HG03469 (cell line): ENCODE results near the gene ADAMTS2.
"Not testable (repeated sequence)": the region's sequence is repeated elsewhere in the genome, so short reads cannot be mapped to it uniquely, and the experiment has no call there.

Experiments
- ATAC-seq: cut with Tn5 transposase; IDR thresholded peaks from one replicate; pipeline ENCODE4 v1.9.1; 2021; ENCODE audit warnings: mild to moderate bottlenecking, moderate library complexity, moderate number of reproducible peaks; ENCODE audit not compliant: unreplicated experiment

The ADAMTS2 gene

DNA sequence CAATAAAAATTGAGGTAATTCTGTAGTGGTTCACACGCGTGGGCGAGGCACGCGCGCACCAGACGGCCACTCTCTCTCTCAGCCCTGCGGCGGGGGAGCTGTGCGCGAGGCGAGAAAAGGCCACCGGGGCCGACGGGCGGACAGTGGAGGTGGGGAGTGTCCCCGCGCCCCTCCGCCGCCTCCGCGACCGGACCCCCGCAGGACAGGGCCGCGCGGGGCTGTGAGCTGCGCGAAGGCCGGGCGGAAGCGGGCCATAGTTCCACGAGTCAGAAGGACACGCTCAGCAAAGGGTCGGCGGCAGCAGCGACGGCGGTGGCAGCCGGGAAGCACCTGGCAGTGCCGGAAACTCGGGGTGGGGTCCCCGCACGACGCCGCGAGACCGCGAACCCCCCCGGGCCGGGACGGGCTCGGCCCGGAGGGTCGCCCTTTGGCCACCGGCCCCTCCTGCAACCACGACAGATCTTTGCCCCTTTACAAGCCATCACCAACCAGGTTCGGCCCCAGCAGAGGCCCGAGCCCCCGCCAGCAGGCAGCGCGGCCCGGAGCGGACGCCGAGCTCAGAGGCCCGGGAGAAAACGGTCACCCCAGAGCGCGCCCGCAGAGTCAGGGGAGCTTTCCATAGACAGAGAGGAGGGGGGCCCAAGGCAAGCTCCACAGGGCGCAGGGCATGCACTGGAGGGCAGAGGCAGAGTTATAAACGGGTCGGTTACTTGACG is 224.2 kb downstream of the ADAMTS2 start:
- ATAC-seq, result no peak

DNA sequence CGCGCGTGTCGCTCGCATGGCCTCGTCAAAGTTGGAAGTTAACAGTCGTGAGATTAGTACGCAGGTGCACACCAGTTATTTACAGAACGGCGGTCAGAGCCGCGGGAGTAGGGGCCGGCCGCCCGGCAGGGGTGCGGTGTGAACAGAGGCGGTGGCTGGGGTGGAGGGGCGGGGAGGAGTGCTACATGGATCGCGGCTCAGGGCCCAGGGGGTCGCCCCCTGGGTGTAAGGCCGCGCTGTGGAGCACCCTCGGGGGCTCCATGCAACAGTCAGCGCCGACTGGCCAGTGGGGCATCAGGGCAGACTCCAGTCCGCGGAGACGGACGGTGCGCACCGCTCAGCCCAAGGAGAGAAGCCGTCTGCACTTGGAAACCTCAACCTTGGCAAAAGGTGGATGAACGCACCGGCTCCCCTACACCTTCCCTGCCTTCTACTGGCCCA is 224.8 kb downstream of the ADAMTS2 start:
- no peak for ATAC-seq

DNA sequence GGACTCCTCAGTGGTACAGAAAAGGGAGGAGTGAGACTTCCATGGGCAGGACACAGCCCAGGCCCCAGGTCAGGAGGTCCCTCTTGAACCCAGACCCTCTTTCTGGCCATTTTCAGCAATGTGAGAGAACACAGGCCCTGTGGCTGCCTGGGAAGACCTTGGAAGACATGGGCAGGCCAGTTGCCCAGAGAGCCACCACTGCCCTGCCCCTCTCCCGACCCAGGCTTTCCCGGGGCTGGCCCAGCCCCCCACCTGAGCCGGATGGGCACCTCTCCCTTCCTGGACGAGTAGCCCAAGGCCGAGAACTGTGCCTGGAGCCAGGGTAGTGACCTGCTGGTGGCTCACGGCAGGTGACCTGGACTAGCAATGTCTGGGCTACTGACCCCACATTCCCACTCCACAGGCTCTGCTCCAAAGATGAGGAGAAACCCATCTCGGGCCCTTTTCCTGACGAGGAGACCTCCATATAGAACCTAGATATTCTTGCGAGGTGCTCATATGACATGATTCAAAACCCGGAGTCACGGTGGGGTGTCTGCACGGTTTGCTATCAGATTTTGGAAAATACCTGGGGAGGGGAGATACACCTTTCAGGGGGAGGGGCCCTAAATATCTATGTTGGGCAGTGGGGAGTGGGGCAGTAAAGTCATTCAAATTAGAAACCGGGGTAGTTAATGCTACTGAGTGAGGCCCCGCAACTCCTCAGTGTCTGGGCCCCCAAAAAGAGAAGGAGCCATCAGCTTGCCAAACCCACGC is 225.7 kb downstream of the ADAMTS2 start:
- ATAC-seq, result no peak

DNA sequence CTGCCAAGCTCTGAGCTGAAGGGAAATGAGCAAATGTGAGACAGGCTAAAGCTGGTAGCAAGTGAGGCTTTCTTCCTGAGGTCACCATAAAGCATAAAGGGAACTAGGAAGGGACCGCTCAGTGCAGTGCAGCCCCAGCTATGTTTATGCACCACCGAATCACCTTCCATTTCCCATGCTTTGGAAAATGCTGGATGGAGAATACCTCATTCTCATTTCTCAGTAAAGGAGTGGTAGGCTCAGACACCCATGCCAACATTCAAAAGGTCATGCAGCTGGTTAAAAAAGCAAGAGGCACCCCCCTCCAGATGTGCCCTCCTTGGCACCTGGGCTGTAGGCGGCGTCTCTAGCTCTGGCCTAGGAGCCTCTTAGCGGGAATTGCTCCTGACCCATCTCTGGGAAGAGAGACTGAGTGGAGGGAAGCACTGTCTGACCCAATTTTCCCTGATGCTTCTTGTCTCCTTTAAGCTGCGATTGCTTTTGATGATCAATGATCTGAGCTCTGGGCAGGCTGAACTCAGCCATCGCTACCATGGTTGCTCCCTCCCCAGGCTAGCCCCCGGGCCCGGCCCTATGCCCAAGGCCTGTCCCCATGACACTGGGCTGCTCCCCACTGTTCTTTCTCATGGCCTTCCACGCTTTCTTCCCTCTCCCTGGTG is 226.4 kb downstream of the ADAMTS2 start:
- no peak for ATAC-seq

DNA sequence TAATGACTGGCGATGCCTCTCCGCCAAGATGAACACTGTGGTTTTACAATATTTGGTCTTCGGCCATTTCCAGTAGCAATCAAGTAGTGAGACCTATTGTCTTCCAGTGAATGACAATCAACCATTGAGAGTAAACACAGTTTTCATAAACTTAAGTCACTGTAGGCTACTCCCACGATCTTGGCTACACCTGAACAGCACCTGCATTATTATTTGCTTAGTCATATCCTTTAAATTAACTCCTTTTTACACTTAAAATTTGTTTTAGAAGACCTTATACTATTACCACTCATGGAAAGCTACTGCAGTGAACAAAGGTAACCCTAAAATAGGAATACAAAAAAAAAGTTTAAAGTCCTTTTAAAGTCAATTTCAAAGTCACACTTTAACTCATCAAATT is 226.9 kb downstream of the ADAMTS2 start:
- ATAC-seq, result no peak

DNA sequence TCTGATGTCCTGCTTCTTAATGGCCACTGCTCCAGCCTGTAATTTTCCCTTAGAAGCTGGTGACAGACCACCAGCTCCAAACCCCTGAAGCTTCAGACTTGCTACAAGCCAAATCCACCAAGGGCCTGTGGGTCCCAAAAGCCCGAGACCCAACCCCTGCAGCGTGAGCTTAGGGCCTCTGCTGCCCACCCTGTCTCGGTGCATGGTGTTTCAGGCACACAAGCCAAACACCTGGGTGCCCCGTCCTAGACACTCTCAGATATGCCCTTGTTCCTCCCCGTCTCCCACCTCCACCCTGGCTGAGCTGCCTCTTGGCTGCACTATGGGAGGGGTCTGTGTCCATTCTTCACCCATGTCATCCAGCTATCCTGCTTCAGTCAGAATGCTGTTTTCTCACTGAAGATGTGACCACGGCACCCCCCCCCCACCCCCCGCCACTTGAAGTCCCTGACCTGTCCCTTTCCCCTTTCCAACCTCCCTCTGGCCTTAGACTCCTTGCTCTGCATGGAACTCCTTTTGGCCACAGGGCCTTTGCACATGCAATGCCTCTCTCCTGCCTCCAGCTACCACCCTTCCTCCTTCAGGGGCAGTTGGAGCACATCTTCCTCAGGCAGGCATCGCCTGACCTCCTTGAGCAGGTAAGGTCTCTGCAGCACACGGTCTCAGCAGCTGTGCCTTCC is 229.3 kb downstream of the ADAMTS2 start:
- ATAC-seq, result no peak

DNA sequence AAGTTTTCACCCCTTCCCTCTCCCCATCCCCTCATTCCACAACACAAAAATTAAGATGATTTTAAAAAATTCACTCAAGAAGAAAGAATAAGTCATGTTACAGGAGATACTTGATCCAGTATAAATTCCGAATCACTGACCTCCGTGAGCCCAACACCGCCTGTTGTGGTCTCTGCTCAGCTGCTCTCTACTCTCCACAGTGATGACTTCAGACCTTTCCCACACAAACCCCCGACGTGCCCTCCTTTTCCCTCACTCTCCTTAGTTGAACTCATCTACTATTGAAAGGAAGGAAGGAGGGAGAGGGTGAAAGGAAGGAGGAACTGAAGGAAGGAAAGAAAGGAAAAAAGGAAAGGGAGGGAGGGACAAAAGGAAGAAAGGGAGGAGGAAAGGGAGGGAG is 230.0 kb downstream of the ADAMTS2 start:
- ATAC-seq, result no peak

DNA sequence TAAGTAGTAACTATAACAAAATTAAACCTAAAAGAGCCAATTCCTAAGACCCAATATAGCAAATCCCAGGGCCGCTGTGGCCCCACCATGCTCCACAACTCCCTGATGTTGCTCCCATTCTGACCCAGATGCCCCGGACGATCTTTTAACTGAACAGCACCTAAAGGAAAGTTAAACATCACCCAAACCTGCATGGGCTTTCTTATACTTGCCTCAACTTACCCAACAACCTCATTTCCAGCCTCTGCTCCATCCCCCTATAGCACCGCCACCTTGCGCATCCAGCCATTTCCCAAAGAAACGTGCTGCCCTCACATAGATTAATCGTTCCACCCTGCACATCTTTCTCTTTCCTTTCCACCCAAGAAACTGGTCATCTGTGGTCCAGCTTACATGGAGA is 230.5 kb downstream of the ADAMTS2 start:
- ATAC-seq, result no peak

DNA sequence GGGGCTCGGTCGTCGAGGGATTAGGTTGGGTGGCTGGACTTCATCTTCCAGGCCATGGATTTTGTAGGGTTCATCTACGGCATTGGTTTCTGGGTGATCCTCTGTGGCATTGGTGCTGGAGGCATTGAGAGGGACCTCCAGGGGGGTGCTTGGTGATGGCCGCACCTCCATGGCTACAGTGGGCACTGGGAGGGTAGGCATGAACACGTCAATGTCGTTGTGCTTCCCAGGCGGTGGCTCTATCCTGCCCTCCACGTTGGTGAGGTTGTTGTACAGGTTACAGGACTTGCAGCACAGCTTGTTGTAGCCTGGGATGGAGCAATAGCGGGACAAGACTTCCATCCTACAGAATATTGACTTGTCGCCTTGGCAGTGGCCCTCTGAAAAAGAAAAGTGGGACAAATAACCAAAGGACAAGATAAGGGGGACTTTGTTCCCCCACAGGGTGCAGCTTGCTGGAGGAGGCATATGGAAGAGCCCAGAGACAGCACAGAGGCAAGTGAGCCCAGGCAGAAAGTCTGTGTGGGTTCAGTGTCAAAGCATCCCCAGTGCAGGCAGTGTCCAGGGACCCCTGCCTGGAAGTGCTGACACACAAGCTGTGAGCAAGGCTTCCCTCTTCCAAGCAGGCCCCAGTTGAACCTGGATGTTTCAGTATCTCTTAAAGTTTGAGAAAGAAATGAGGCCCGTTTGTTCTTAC is 231.2 kb downstream of the ADAMTS2 start:
- no peak for ATAC-seq

DNA sequence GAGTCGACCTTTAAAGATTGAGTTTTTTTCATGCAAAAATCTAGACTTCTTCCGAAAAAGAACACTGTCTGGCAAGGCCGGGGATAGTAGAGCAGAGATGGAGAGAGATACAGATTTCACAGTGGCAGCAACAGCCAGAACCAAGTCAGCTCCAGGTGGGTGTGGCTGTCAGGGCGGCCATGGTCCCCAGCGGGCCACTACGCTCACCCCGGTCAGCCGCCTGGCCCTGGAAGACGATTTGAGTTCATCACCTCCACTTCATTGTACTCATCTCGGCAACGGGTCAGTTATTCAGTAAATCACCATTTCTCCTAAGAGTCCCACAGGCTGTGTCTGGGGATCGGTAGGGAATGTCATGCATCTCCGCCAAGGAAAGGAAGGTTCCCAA is 232.1 kb downstream of the ADAMTS2 start:
- ATAC-seq, result no peak

DNA sequence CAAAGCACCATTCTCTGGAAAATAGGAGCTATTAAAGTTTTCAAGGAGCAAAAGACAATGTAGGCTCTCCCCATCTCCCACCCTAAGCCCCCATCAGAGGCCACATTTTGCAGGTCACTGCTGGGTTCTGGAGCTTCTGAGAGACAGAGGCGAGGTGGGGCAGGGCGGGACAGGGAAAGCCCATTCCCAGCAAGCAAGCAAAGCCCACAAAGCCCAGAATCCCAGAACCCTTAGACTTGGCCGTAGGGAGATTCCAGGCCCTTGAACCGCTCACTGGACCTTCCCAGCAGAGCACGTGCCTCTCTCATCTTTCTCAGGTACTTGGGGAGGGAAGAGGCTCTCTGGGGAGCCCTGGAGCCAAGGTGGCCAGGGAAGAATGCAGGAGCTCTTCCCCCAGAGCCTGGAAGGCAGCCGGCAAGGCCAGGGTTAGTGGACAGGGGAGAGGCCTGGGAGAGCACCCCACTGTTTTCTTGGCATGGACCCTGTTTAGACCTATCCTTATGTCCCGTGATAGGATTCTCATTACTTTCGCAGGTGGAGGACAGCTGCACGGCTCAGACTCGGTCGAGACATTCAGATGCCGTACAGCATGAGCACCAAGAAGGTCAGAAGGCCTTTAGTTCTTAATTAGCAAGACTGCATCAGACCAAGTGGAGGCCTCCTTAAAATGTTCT is 232.7 kb downstream of the ADAMTS2 start:
- no peak for ATAC-seq

DNA sequence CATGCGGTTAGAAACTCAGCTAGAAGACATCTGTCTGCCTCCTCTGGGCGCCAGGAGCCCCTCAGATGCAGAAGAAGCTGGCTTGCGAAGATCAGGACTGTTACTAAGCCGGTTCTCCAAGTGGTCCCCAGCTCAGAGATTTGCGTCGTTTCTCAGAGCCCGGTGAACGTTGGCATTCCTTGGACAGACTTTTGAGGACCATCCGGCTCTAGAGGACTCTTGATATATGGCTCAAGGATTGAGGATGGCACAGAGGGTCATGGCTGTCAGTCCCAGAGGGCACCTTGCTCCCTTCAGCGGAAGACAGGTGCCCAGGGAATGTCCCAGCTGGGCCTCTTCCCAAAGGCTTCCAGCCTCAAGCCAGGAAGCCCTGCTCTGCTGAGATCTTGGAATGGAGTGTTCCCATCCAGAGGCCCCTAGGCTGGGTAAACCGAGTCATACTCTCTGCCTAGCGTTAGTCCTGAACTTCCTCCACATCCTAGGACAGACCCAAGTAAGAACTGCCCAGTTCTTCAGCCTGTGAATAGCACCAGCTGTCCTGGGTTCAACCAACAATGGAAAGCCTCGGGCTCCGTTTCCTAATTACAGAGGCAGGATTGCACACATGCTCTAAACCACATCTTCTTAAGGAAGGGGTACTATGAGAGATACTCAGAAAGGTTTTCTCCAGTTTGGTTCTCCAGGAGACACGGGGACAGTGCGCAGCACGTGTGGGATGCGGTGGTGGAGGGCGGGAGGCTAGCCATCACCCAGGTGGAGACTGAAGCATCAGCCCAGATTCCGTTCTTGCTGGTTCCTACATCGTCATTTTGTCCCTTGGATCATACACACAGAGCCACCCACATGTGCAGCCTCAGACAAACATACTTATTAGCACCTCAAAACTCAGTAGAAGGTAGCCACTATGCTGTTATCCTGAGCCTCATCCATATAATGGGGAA is 233.7 kb downstream of the ADAMTS2 start:
- ATAC-seq, result no peak

DNA sequence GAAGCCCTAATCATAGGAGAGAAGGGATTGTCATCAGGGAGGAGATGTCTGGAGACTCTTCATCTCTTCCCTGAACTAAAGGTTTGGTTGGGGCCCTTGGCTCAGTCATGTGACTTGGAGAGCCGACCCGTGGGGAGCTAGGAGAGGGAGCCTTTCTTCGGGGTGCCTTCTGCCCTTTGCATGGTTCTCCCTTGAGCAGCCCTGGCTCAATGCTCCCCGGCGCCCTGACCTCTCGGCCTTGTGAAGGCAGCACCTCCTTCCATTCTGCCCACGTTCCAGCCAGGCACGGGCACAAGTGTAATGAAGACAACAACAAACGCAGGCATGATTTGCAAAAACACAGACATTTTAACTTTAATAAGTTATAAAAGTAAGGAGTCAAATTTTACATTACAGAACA is 234.7 kb downstream of the ADAMTS2 start:
- no peak for ATAC-seq

DNA sequence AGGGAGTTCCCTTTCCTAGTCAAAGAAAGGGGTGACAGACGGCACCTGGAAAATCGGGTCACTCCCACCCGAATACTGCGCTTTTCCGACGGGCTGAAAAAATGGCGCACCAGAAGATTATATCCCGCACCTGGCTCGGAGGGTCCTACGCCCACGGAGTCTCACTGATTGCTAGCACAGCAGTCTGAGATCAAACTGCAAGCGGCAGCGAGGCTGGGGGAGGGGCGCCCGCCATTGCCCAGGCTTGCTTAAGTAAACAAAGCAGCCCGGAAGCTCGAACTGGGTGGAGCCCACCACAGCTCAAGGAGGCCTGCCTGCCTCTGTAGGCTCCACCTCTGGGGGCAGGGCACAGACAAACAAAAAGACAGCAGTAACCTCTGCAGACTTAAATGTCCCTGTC is 244.0 kb downstream of the ADAMTS2 start:
- ATAC-seq, result not testable (repeated sequence)

DNA sequence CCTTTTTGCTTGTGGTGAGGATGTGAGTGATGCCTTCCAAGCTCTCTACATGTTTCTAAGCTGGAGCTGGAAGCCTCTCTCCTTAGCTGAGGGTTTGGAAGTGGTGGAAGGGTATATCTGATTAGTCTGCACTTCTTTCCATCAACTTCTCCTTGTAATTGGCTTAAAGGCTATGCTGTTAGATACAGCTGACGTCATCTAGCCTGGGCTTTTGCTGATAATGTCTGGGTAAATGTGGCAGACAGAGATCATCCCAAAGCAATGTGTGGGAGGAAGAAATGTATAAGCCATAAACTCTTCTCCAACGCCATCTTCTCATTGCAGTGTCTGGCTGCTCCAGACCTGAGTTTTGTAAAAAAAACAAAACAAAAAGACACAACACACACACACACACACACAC is 255.8 kb downstream of the ADAMTS2 start:
- no peak for ATAC-seq

DNA sequence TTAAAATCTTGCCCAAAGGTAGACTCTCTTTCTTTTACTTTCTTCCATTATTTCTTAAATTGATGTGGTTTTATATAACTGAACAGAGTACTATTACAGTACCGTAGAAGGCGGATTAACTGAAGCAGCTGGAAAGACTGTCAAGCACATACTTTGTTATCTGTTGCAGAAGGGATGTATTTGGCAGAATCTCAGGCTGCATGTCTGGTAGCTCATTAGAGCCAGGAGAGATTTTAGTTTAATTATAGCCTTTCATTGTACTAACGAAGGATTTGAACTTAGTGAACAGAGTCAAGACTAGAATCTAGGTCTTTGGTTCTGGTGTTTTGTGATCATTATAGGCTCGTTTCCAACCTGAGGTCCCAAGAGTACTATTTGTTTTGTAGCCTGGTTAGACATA is 264.5 kb downstream of the ADAMTS2 start:
- no peak for ATAC-seq

DNA sequence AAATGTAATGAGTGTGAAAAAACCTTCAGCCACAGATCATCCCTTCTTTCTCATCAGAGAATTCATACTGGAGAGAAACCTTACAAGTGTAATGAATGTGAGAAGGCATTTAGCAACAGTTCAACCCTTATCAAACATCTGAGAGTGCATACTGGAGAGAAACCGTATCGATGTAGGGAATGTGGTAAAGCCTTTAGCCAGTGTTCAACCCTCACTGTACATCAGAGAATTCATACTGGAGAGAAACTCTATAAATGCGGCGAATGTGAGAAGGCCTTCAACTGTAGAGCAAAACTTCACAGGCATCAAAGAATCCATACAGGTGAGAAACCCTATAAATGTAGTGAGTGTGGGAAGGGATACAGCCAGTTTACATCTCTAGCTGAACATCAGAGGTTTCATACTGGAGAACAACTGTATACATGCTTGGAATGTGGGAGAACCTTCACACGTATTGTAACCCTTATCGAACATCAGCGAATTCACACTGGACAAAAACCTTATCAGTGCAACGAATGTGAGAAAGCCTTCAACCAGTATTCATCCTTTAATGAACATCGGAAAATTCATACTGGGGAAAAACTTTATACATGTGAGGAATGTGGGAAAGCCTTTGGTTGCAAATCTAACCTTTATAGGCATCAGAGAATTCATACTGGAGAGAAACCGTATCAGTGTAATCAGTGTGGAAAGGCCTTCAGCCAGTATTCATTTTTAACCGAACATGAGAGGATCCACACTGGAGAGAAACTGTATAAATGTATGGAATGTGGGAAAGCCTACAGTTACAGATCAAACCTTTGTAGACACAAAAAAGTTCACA is 265.9 kb downstream of the ADAMTS2 start:
- ATAC-seq, result no peak

DNA sequence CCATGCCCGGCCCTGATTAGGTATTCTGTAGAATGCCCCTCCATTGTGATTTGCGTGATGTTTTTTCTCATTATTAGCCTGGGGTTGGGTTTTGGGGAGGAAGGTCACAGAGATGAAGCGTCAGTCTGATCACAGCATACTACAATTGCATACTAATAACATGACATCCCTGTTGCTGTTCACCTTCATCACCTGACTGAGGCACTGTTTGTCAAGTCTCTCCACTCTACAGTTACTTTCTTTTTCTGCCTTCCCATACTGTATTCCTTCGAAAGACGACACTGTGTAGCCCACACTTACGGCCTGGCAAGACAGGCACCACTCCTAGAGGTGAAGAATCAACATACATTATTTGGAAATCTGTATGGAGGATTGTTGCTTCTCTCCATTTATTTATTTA is 279.6 kb downstream of the ADAMTS2 start:
- no peak for ATAC-seq
